Retinal pigment epithelial cell (primary cell): ENCODE data around the gene CCDC82.

Experiments
- DNase-seq: peaks from one replicate; pipeline ENCODE4 v3.0.0-alpha.2; 2010; ENCODE audit warnings: low read depth
- H3K4me3 ChIP-seq: 2 replicates; pipeline ENCODE4 v1.5.1; 2011; ENCODE audit warnings: mild to moderate bottlenecking, low read length, control low read depth, moderate library complexity
- TF ChIP-seq, protein P1 (sequence below): conservative IDR thresholded peaks from 2 replicates; pipeline ENCODE4 v1.5.1; 2011; ENCODE audit warnings: low read depth, low read length, control low read depth, inconsistent platforms

Gene CCDC82

GRCh38 chr11:96365493-96365892, 24.2 kb downstream of the CCDC82 start:
- no peak overlapping the region for H3K4me3 ChIP-seq
- TF ChIP-seq, protein P1, sequence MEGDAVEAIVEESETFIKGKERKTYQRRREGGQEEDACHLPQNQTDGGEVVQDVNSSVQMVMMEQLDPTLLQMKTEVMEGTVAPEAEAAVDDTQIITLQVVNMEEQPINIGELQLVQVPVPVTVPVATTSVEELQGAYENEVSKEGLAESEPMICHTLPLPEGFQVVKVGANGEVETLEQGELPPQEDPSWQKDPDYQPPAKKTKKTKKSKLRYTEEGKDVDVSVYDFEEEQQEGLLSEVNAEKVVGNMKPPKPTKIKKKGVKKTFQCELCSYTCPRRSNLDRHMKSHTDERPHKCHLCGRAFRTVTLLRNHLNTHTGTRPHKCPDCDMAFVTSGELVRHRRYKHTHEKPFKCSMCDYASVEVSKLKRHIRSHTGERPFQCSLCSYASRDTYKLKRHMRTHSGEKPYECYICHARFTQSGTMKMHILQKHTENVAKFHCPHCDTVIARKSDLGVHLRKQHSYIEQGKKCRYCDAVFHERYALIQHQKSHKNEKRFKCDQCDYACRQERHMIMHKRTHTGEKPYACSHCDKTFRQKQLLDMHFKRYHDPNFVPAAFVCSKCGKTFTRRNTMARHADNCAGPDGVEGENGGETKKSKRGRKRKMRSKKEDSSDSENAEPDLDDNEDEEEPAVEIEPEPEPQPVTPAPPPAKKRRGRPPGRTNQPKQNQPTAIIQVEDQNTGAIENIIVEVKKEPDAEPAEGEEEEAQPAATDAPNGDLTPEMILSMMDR: no peak
- no peak for DNase-seq

GRCh38 chr11:96361778-96362177, 27.9 kb downstream of the CCDC82 start:
- no peak for DNase-seq
- no peak overlapping the region for H3K4me3 ChIP-seq
- TF ChIP-seq, protein P1: no peak

GRCh38 chr11:96358321-96358720, 31.4 kb downstream of the CCDC82 start:
- DNase-seq: no peak
- TF ChIP-seq, protein P1: no peak
- H3K4me3 ChIP-seq: no peak overlapping the region

DNA sequence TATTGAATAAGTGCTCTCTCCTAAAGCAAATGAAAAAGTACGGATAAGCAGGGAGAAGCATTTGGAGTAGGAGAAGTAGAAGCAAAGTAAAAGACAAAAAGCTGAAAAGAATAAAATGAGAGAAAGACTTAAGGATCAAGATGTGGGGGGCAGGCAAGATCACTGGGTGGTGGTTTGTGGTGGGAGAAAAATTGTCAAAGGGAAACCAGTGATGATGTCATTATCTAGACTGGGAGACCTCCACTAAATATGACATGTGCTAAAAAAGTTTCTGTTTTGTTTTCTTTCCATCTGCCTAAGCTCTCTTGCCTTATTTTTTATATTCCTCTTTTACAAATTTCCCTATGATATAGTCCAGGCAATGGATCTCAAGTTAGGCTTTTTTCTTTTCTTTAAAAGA, 31.9 kb downstream of the CCDC82 start:
- DNase-seq: no peak
- TF ChIP-seq, protein P1: no peak
- no peak overlapping the region for H3K4me3 ChIP-seq

DNA sequence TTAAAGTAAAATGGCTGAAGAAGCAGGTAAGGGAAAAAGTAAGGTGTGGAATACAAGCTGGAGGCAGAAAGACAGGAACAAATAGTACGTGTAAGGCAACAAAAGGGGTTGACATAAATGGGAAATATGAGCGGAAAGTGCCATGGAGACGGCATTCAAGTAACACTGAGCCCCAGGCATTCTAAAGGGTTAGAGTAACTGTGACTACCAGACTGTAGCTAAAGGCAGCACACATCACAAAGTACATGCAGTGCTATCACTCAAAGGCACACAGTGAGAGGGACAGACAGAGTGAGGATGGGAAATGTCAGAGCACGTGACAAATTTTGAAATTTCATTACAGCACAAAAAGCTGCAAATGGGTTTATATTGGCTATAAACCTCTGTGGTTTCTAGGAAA, 32.9 kb downstream of the CCDC82 start:
- no peak overlapping the region for H3K4me3 ChIP-seq
- DNase-seq: no peak
- TF ChIP-seq, protein P1: no peak

- H3K4me3 ChIP-seq: peak within 1 kb of the TSS; percentile 78
- TF ChIP-seq, protein P1: peak; percentile 90
- peak; percentile 82 for DNase-seq
Observed at GRCh38 chr11:96342961-96343711, 46.6 kb downstream of the CCDC82 start, which contains the start of gene MAML2. Gene MAML2, minus strand, starts transcription at chr11:96343195. Its CDS starts 1,300 bp downstream, at chr11:96341895.
